Endometrial microvascular endothelial cells (primary cell): ENCODE results near the gene TMEM53. TPM values are rescaled to one million over a fixed set of nuclear protein-coding genes. Genes with fewer than 3 reads are reported as not detected.
"Not testable (repeated sequence)": the region's sequence is repeated elsewhere in the genome, so short reads cannot be mapped to it uniquely, and the experiment has no call there.

ENCODE experiments used
- in situ Hi-C: cut with HindIII; loops from 2 replicates; pipeline ENCODE4 v1.10.0; 2017; ENCODE audit warnings: low sequenced_read_pairs, low pct_unique_long_range_greater_than_20kb; ENCODE audit errors: inconsistent ontology term
- total RNA-seq: library from RNA; depleted of rRNA; stranded (reverse); fragments of >200 nt; gene quantifications from one replicate; pipeline ENCODE4 v1.2.3, GENCODE V29; 2015; ENCODE audit errors: inconsistent ontology term

The TMEM53 gene
- total RNA-seq, 1 donor from 2014 or later = 5.2 TPM

- in situ Hi-C loops = no loop called here
Measured at GRCh38 chr1:44700573-44700972, 26.3 kb upstream of the TMEM53 start.

- in situ Hi-C loops = not testable (repeated sequence)
Measured at GRCh38 chr1:44699375-44699774, 25.1 kb upstream of the TMEM53 start.

GRCh38 chr1:44698138-44698537, 23.9 kb upstream of the TMEM53 start:
- in situ Hi-C loops = no loop called here

GRCh38 chr1:44696789-44697345, 22.6 kb upstream of the TMEM53 start:
- in situ Hi-C loops = no loop called here

- in situ Hi-C loops = no loop called here
Measured at GRCh38 chr1:44696101-44696500, 21.8 kb upstream of the TMEM53 start.

GRCh38 chr1:44695671-44696070, 21.4 kb upstream of the TMEM53 start:
- in situ Hi-C loops = no loop called here

GRCh38 chr1:44694863-44695478, 20.7 kb upstream of the TMEM53 start:
- in situ Hi-C loops = no loop called here

- in situ Hi-C loops = no loop called here
Measured at GRCh38 chr1:44693900-44694299, 19.6 kb upstream of the TMEM53 start.

GRCh38 chr1:44693159-44693558, 18.9 kb upstream of the TMEM53 start:
- in situ Hi-C loops = no loop called here

GRCh38 chr1:44689447-44689765, 15.1 kb upstream of the TMEM53 start:
- in situ Hi-C loops = no loop called here

- in situ Hi-C loops = no loop called here
Measured at GRCh38 chr1:44688760-44689446, 14.6 kb upstream of the TMEM53 start.

- in situ Hi-C loops = no loop called here
Measured at GRCh38 chr1:44685881-44686280, 11.6 kb upstream of the TMEM53 start.

GRCh38 chr1:44685218-44685617, 10.9 kb upstream of the TMEM53 start:
- in situ Hi-C loops = no loop called here

GRCh38 chr1:44684525-44684924, 10.2 kb upstream of the TMEM53 start:
- in situ Hi-C loops = no loop called here

- in situ Hi-C loops = no loop called here
Measured at GRCh38 chr1:44682883-44683265, 8.6 kb upstream of the TMEM53 start.

GRCh38 chr1:44681905-44682882, 7.9 kb upstream of the TMEM53 start:
- in situ Hi-C loops = no loop called here

- in situ Hi-C loops = no loop called here
Measured at GRCh38 chr1:44679468-44679867, 5.2 kb upstream of the TMEM53 start.

GRCh38 chr1:44678626-44679025, 4.3 kb upstream of the TMEM53 start:
- in situ Hi-C loops = no loop called here

- in situ Hi-C loops = no loop called here
Measured at GRCh38 chr1:44678120-44678519, 3.8 kb upstream of the TMEM53 start.
